H9 (cell line): ENCODE results near the gene ATP8B4. TPM values are rescaled to one million over a fixed set of nuclear protein-coding genes. Genes with fewer than 3 reads are reported as not detected.

Source experiments
- DNase-seq: peaks from one replicate; pipeline ENCODE4 v3.0.0-alpha.2; 2017
- H2AFZ ChIP-seq: one replicate; pipeline ENCODE4 v1.6.1; 2013; ENCODE audit warnings: mild to moderate bottlenecking, low read length, control low read depth, moderate library complexity
- H2AK5ac ChIP-seq: 2 replicates; pipeline ENCODE4 v1.6.1; 2013; ENCODE audit warnings: low read length, control low read depth, mixed read lengths; ENCODE audit not compliant: insufficient read length
- H2BK120ac ChIP-seq: one replicate; pipeline ENCODE4 v1.6.1; 2013; ENCODE audit warnings: low read depth, mild to moderate bottlenecking, low read length, control low read depth, inconsistent platforms; ENCODE audit not compliant: poor library complexity, severe bottlenecking
- H2BK12ac ChIP-seq: 2 replicates; pipeline ENCODE4 v1.6.1; 2013; ENCODE audit warnings: low read length, control low read depth, mixed read lengths, low read depth; ENCODE audit not compliant: insufficient read length
- H2BK15ac ChIP-seq: 2 replicates; pipeline ENCODE4 v1.6.1; 2013; ENCODE audit warnings: low read depth, low read length, control low read depth
- H2BK20ac ChIP-seq: one replicate; pipeline ENCODE4 v1.6.1; 2013; ENCODE audit warnings: low read depth, mild to moderate bottlenecking, low read length, control low read depth, inconsistent platforms; ENCODE audit not compliant: poor library complexity, severe bottlenecking
- H2BK5ac ChIP-seq: 2 replicates; pipeline ENCODE4 v1.6.1; 2013; ENCODE audit warnings: low read length, control low read depth, mixed read lengths; ENCODE audit not compliant: insufficient read length
- H3K14ac ChIP-seq: 2 replicates; pipeline ENCODE4 v1.6.1; 2013; ENCODE audit warnings: low read length, control low read depth; ENCODE audit not compliant: insufficient read depth
- H3K18ac ChIP-seq: 2 replicates; pipeline ENCODE4 v1.6.1; 2013; ENCODE audit warnings: low read depth, mild to moderate bottlenecking, mixed read lengths, low read length, control low read depth; ENCODE audit not compliant: insufficient read length
- H3K23ac ChIP-seq: 2 replicates; pipeline ENCODE4 v1.6.1; 2013; ENCODE audit warnings: low read length, control low read depth, mixed read lengths, low read depth; ENCODE audit not compliant: insufficient read length
- H3K23me2 ChIP-seq: 2 replicates; pipeline ENCODE4 v1.6.1; 2013; ENCODE audit warnings: low read depth, mild to moderate bottlenecking, mixed read lengths, low read length, control low read depth; ENCODE audit not compliant: insufficient read length, poor library complexity, severe bottlenecking
- H3K27ac ChIP-seq: 2 replicates; pipeline ENCODE4 v1.5.1; 2013; ENCODE audit warnings: low read length, control low read depth, mixed read lengths, low read depth; ENCODE audit not compliant: insufficient read length
- H3K27me3 ChIP-seq: 2 replicates; pipeline ENCODE4 v1.6.1; 2013; ENCODE audit warnings: low read length, control low read depth, inconsistent platforms; ENCODE audit not compliant: insufficient read depth
- H3K4ac ChIP-seq: 2 replicates; pipeline ENCODE4 v1.6.1; 2013; ENCODE audit warnings: low read depth, mild to moderate bottlenecking, control low read depth, inconsistent platforms, low read length, moderate library complexity
- H3K4me1 ChIP-seq: 2 replicates; pipeline ENCODE4 v1.6.1; 2013; ENCODE audit warnings: low read length, control low read depth, inconsistent platforms; ENCODE audit not compliant: insufficient read depth
- H3K4me2 ChIP-seq: 2 replicates; pipeline ENCODE4 v1.6.1; 2013; ENCODE audit warnings: low read length, control low read depth, mixed read lengths; ENCODE audit not compliant: insufficient read length, insufficient read depth
- H3K56ac ChIP-seq: 2 replicates; pipeline ENCODE4 v1.6.1; 2013; ENCODE audit warnings: low read depth, mild to moderate bottlenecking, mixed read lengths, low read length, control low read depth; ENCODE audit not compliant: insufficient read length
- H3K79me1 ChIP-seq: 2 replicates; pipeline ENCODE4 v1.6.1; 2013; ENCODE audit warnings: low read depth, mild to moderate bottlenecking, moderate library complexity, low read length, control low read depth, inconsistent platforms; ENCODE audit not compliant: insufficient read depth, poor library complexity, severe bottlenecking
- H3K79me2 ChIP-seq: 2 replicates; pipeline ENCODE4 v1.6.1; 2013; ENCODE audit warnings: low read length, control low read depth, inconsistent platforms; ENCODE audit not compliant: insufficient read depth
- H3K9ac ChIP-seq: 2 replicates; pipeline ENCODE4 v1.6.1; 2013; ENCODE audit warnings: low read length, control low read depth, mixed read lengths; ENCODE audit not compliant: insufficient read length; ENCODE audit errors: extremely low read depth
- H3K9me3 ChIP-seq: one replicate; pipeline ENCODE4 v1.6.1; 2013; ENCODE audit warnings: low read depth, low read length, inconsistent platforms; ENCODE audit not compliant: control insufficient read depth
- H3T11ph ChIP-seq: one replicate; pipeline ENCODE4 v1.6.1; 2013; ENCODE audit warnings: mild to moderate bottlenecking, low read length, control low read depth, inconsistent platforms
- H4K20me1 ChIP-seq: one replicate; pipeline ENCODE4 v1.6.1; 2013; ENCODE audit not compliant: control insufficient read depth, insufficient read length, insufficient read depth
- H4K5ac ChIP-seq: 2 replicates; pipeline ENCODE4 v1.6.1; 2013; ENCODE audit warnings: low read depth, mild to moderate bottlenecking, mixed read lengths, low read length, control low read depth; ENCODE audit not compliant: insufficient read length
- H4K8ac ChIP-seq: replicated peaks from 2 replicates; pipeline ENCODE4 v1.6.1; 2013; ENCODE audit warnings: low read length, control low read depth, mixed read lengths, low read depth; ENCODE audit not compliant: insufficient read length
- H4K91ac ChIP-seq: 2 replicates; pipeline ENCODE4 v1.6.1; 2013; ENCODE audit warnings: low read depth, mild to moderate bottlenecking, moderate library complexity, mixed read lengths, low read length, control low read depth; ENCODE audit not compliant: insufficient read length
- H3K27ac Mint-ChIP-seq, 3 experiments: 2 replicates in 2 of 3; 3 replicates in 1 of 3; pipeline ENCODE4 v1.8.0; 2020 to 2021; ENCODE audit warnings: mixed read lengths in 3 of 3, mild to moderate bottlenecking in 1 of 3, moderate library complexity in 1 of 3
- H3K27me3 Mint-ChIP-seq: 2 replicates; pipeline ENCODE4 v1.8.0; 2021; ENCODE audit warnings: low read depth, mild to moderate bottlenecking, moderate library complexity, mixed read lengths
- H3K36me3 Mint-ChIP-seq, 3 experiments: 2 replicates in 2 of 3; 3 replicates in 1 of 3; pipeline ENCODE4 v1.8.0; 2020 to 2021; ENCODE audit warnings: low read depth in 3 of 3, mixed read lengths in 3 of 3; ENCODE audit not compliant: insufficient read depth in 1 of 3
- H3K4me1 Mint-ChIP-seq, 2 experiments: 2 replicates each; pipeline ENCODE4 v1.8.0; 2020; ENCODE audit warnings: mixed read lengths in 2 of 2
- H3K4me3 Mint-ChIP-seq, 2 experiments: 2 replicates in 1 of 2; 3 replicates in 1 of 2; pipeline ENCODE4 v1.8.0; 2020 to 2021; ENCODE audit warnings: mild to moderate bottlenecking in 2 of 2, mixed read lengths in 2 of 2, moderate library complexity in 1 of 2
- H3K9me3 Mint-ChIP-seq, 2 experiments: 2 replicates in 1 of 2; 3 replicates in 1 of 2; pipeline ENCODE4 v1.8.0; 2020; ENCODE audit warnings: mild to moderate bottlenecking in 2 of 2, mixed read lengths in 2 of 2, moderate library complexity in 1 of 2
- WGBS: extraction: QIAGEN DNeasy Blood & Tissue Kit; methylation state at CpG from one replicate; pipeline ENCODE4 v1.1.7; 2013; ENCODE audit warnings: missing lambda C conversion rate, low lambda C conversion rate, mixed read lengths; ENCODE audit not compliant: insufficient read length; ENCODE audit errors: extremely low coverage; 5-methylcytosine and 5-hydroxymethylcytosine counted together
- total RNA-seq: library from RNA; stranded (reverse); gene quantifications from 2 replicates; pipeline ENCODE4 v1.2.1, GENCODE V29; 2021
- TF ChIP-seq, protein P1 (sequence below): fragments of 200-600 bp; sonication (generic); conservative IDR thresholded peaks from 3 replicates; pipeline ENCODE4 v1.8.0; 2021; ENCODE audit warnings: antibody characterized with exemption, mild to moderate bottlenecking

ATP8B4 gene
- total RNA-seq, 1 experiment from 2014 or later, result 0.52 TPM

DNA sequence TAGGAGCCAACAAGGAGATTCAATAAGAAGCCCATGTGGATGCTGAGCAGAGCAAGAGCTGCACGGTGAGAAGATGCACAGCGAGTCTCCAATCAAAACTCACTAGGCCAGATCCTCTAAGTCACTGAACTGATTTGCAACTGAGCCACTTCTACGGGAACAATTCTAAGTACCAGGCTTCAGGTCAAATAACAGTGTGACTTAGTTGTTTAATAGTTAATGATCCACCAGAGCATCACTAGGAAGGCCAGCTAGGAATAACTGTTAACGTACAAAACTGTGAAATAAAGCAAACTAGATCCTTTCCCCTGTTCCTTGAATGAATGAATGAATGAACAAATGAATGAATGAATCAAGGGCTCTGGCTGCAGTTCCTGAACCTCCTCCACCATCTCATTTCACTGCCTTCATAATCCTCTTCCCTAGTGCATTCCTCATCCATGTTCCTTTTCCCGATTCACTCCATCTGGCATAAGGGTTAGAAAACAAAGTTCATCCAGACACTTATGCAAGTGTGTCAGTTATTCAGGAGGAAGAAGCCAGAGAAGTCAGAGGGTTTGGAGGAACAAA is 59.7 kb downstream of the ATP8B4 start:
- Histone ChIP-seq H3K18ac (no peak overlapping the region), H4K8ac (no peak overlapping the region), H3K27ac (no peak overlapping the region), H3K9ac (no peak overlapping the region), H3K56ac (no peak overlapping the region), H4K20me1 (no peaks in the 10 kb centered on the region), H2BK12ac (no peak overlapping the region), H2BK5ac (no peak overlapping the region), H3K79me1 (no peaks in the 10 kb centered on the region), H3K9me3 (no peaks in the 10 kb centered on the region), H3T11ph (no peak overlapping the region), H3K23me2 (no peaks in the 10 kb centered on the region), H2BK15ac (no peak overlapping the region), H2BK20ac (no peak overlapping the region), H4K5ac (no peak overlapping the region), H3K4me1 (no peaks in the 10 kb centered on the region; the same call in 1 of the 2 replicates), H3K79me2 (no peaks in the 10 kb centered on the region), H2BK120ac (no peak overlapping the region), H2AK5ac (no peak overlapping the region), H3K27me3 (no peaks in the 10 kb centered on the region), H3K4me2 (no peak overlapping the region), H3K23ac (no peak overlapping the region), H3K4ac (no peak overlapping the region), H4K91ac (no peak overlapping the region), H3K14ac (no peak overlapping the region), H2AFZ (no peak overlapping the region)
- TF ChIP-seq, protein P1, sequence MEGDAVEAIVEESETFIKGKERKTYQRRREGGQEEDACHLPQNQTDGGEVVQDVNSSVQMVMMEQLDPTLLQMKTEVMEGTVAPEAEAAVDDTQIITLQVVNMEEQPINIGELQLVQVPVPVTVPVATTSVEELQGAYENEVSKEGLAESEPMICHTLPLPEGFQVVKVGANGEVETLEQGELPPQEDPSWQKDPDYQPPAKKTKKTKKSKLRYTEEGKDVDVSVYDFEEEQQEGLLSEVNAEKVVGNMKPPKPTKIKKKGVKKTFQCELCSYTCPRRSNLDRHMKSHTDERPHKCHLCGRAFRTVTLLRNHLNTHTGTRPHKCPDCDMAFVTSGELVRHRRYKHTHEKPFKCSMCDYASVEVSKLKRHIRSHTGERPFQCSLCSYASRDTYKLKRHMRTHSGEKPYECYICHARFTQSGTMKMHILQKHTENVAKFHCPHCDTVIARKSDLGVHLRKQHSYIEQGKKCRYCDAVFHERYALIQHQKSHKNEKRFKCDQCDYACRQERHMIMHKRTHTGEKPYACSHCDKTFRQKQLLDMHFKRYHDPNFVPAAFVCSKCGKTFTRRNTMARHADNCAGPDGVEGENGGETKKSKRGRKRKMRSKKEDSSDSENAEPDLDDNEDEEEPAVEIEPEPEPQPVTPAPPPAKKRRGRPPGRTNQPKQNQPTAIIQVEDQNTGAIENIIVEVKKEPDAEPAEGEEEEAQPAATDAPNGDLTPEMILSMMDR, result no peak
- no peak for DNase-seq
- Mint-ChIP-seq H3K9me3 (peaks cover 2 to 3% of the 10 kb centered on the region in 2 experiments; a peak in 2 of 5 replicates), H3K27me3 (no peaks in the 10 kb centered on the region), H3K4me1 (peaks cover 36 to 41% of the 10 kb centered on the region in 2 experiments), H3K4me3 (no peak overlapping the region), H3K36me3 (no peaks in the 10 kb centered on the region), H3K27ac (no peak overlapping the region)
- no CpG with 5 or more reads among the region's 5 CpGs for WGBS
